HG02759 (cell line): ENCODE measurements around the gene RAD51B.
"Not testable (repeated sequence)": the region's sequence is repeated elsewhere in the genome, so short reads cannot be mapped to it uniquely, and the experiment has no call there.

Source experiments
- ATAC-seq: cut with Tn5 transposase; IDR thresholded peaks from one replicate; pipeline ENCODE4 v1.9.1; 2021; ENCODE audit warnings: mild to moderate bottlenecking, moderate library complexity; ENCODE audit not compliant: unreplicated experiment

RAD51B gene

GRCh38 chr14:68414121-68414520, 594.5 kb downstream of the RAD51B start:
- no peak for ATAC-seq

- ATAC-seq, result no peak
Observed at GRCh38 chr14:68416171-68416570, 596.6 kb downstream of the RAD51B start.

- no peak for ATAC-seq
Observed at GRCh38 chr14:68417009-68417650, 597.6 kb downstream of the RAD51B start.

GRCh38 chr14:68418174-68419118, 598.9 kb downstream of the RAD51B start:
- ATAC-seq, result no peak

GRCh38 chr14:68420350-68420749, 600.8 kb downstream of the RAD51B start:
- no peak for ATAC-seq

- no peak for ATAC-seq
Observed at GRCh38 chr14:68421116-68421515, 601.5 kb downstream of the RAD51B start.

DNA sequence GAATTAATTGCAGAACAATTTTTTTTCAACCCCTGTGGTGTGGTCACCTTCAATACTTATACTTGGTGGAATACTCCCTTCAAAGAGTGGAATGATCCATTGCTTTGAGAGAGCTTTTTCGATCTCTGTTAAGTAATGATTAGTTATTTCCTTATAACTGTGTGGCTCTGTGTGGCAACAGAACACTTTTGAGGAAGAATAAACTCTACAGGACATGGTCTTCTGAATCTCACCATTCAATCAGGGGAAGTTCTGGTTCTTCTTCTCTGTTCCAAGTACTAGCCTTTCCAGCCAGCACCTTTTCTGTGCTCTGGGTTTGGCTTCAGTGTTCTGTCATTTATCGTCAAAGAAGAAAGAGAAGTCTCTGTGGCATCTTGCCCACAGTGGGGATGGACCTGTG, 604.1 kb downstream of the RAD51B start:
- no peak for ATAC-seq

- ATAC-seq, result no peak
Observed at GRCh38 chr14:68424443-68425172, 605.0 kb downstream of the RAD51B start.

GRCh38 chr14:68426661-68427549, 607.3 kb downstream of the RAD51B start:
- ATAC-seq, result no peak

GRCh38 chr14:68427550-68427890, 607.9 kb downstream of the RAD51B start:
- ATAC-seq, result no peak

DNA sequence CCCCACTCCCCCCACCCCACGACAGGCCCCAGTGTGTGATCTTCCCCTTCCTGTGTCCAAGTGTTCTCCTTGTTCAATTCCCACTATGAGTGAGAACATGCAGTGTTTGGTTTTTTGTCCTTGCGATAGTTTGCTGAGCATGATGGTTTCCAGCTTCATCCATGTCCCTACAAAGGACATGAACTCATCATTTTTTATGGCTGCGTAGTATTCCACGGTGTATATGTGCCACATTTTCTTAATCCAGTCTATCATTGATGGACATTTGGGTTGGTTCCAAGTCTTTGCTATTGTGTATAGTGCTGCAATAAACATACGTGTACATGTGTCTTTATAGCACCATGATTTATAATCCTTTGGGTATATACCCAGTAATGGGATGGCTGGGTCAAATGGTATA, 609.3 kb downstream of the RAD51B start:
- ATAC-seq, result not testable (repeated sequence)

DNA sequence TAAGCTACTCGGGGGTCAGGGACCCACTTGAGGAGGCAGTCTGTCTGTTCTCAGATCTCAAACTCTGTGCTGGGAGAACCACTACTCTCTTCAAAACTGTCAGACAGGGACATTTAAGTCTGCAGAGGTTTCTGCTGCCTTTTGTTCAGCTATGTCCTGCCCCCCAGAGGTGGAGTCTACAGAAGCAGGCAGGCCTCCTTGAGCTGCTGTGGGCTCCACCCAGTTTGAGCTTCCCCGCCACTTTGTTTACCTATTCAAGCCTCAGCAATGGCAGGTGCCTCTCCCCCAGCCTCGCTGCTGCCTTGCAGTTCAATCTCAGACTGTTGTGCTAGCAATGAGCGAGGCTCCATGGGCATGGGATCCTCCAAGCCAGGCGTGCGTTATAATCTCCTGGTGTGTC, 614.6 kb downstream of the RAD51B start:
- ATAC-seq, result not testable (repeated sequence)

GRCh38 chr14:68435631-68436030, 616.1 kb downstream of the RAD51B start:
- ATAC-seq, result not testable (repeated sequence)

DNA sequence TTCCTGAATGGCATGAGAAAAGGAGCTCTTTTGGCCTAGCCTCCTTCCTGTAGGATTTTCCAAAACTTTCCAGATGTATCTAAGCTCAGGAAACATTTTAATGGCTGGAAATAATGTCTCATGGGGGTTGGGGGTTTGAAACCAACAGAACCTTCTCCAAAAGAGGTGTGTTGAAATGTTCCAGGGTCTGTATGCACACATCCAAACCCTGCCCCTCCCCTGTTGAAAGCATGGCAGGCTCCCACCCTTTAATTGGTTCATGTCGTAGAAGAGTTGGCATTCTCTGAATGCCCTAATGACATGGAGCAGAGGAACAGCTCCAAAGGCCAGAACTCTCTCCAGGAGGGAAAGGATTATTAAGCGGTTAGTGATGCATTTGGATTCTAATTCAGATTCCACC, 620.1 kb downstream of the RAD51B start:
- no peak for ATAC-seq

GRCh38 chr14:68440820-68441219, 621.2 kb downstream of the RAD51B start:
- no peak for ATAC-seq

DNA sequence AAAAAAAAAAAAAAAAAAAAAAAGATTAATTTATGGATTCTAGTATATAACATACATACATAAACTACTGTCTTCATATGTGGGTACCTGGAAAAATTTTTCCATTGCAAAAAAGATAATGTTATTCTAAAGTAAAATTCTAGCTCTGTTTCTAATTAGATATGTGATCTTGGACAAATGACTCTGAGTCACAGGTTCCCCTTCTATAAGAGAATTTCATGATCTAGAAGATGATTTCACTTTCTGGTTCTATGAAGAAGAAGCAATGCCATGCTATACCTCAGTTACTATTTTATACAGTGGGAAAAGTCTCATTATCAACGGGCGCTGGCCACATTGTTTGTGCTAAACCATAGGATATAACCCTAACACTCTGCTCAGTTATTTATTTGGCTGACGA, 622.0 kb downstream of the RAD51B start:
- ATAC-seq, result no peak

- ATAC-seq, result no peak
Observed at GRCh38 chr14:68442828-68443629, 623.5 kb downstream of the RAD51B start.

- ATAC-seq, result no peak
Observed at GRCh38 chr14:68444449-68445168, 625.0 kb downstream of the RAD51B start.
